H9 (cell line): Measurements from ENCODE around the gene CCDC194. TPM values are rescaled to one million over a fixed set of nuclear protein-coding genes. Genes with fewer than 3 reads are reported as not detected.

Source experiments
- DNase-seq: peaks from one replicate; pipeline ENCODE4 v3.0.0-alpha.2; 2017
- H2AFZ ChIP-seq: one replicate; pipeline ENCODE4 v1.6.1; 2013; ENCODE audit warnings: mild to moderate bottlenecking, low read length, control low read depth, moderate library complexity
- H2AK5ac ChIP-seq: 2 replicates; pipeline ENCODE4 v1.6.1; 2013; ENCODE audit warnings: low read length, control low read depth, mixed read lengths; ENCODE audit not compliant: insufficient read length
- H2BK120ac ChIP-seq: one replicate; pipeline ENCODE4 v1.6.1; 2013; ENCODE audit warnings: low read depth, mild to moderate bottlenecking, low read length, control low read depth, inconsistent platforms; ENCODE audit not compliant: poor library complexity, severe bottlenecking
- H2BK12ac ChIP-seq: 2 replicates; pipeline ENCODE4 v1.6.1; 2013; ENCODE audit warnings: low read length, control low read depth, mixed read lengths, low read depth; ENCODE audit not compliant: insufficient read length
- H2BK15ac ChIP-seq: 2 replicates; pipeline ENCODE4 v1.6.1; 2013; ENCODE audit warnings: low read depth, low read length, control low read depth
- H2BK20ac ChIP-seq: one replicate; pipeline ENCODE4 v1.6.1; 2013; ENCODE audit warnings: low read depth, mild to moderate bottlenecking, low read length, control low read depth, inconsistent platforms; ENCODE audit not compliant: poor library complexity, severe bottlenecking
- H2BK5ac ChIP-seq: 2 replicates; pipeline ENCODE4 v1.6.1; 2013; ENCODE audit warnings: low read length, control low read depth, mixed read lengths; ENCODE audit not compliant: insufficient read length
- H3K14ac ChIP-seq: 2 replicates; pipeline ENCODE4 v1.6.1; 2013; ENCODE audit warnings: low read length, control low read depth; ENCODE audit not compliant: insufficient read depth
- H3K18ac ChIP-seq: 2 replicates; pipeline ENCODE4 v1.6.1; 2013; ENCODE audit warnings: low read depth, mild to moderate bottlenecking, mixed read lengths, low read length, control low read depth; ENCODE audit not compliant: insufficient read length
- H3K23ac ChIP-seq: 2 replicates; pipeline ENCODE4 v1.6.1; 2013; ENCODE audit warnings: low read length, control low read depth, mixed read lengths, low read depth; ENCODE audit not compliant: insufficient read length
- H3K23me2 ChIP-seq: 2 replicates; pipeline ENCODE4 v1.6.1; 2013; ENCODE audit warnings: low read depth, mild to moderate bottlenecking, mixed read lengths, low read length, control low read depth; ENCODE audit not compliant: insufficient read length, poor library complexity, severe bottlenecking
- H3K27ac ChIP-seq: 2 replicates; pipeline ENCODE4 v1.5.1; 2013; ENCODE audit warnings: low read length, control low read depth, mixed read lengths, low read depth; ENCODE audit not compliant: insufficient read length
- H3K27me3 ChIP-seq: 2 replicates; pipeline ENCODE4 v1.6.1; 2013; ENCODE audit warnings: low read length, control low read depth, inconsistent platforms; ENCODE audit not compliant: insufficient read depth
- H3K4ac ChIP-seq: 2 replicates; pipeline ENCODE4 v1.6.1; 2013; ENCODE audit warnings: low read depth, mild to moderate bottlenecking, control low read depth, inconsistent platforms, low read length, moderate library complexity
- H3K4me1 ChIP-seq: 2 replicates; pipeline ENCODE4 v1.6.1; 2013; ENCODE audit warnings: low read length, control low read depth, inconsistent platforms; ENCODE audit not compliant: insufficient read depth
- H3K4me2 ChIP-seq: 2 replicates; pipeline ENCODE4 v1.6.1; 2013; ENCODE audit warnings: low read length, control low read depth, mixed read lengths; ENCODE audit not compliant: insufficient read length, insufficient read depth
- H3K56ac ChIP-seq: 2 replicates; pipeline ENCODE4 v1.6.1; 2013; ENCODE audit warnings: low read depth, mild to moderate bottlenecking, mixed read lengths, low read length, control low read depth; ENCODE audit not compliant: insufficient read length
- H3K79me1 ChIP-seq: 2 replicates; pipeline ENCODE4 v1.6.1; 2013; ENCODE audit warnings: low read depth, mild to moderate bottlenecking, moderate library complexity, low read length, control low read depth, inconsistent platforms; ENCODE audit not compliant: insufficient read depth, poor library complexity, severe bottlenecking
- H3K79me2 ChIP-seq: 2 replicates; pipeline ENCODE4 v1.6.1; 2013; ENCODE audit warnings: low read length, control low read depth, inconsistent platforms; ENCODE audit not compliant: insufficient read depth
- H3K9ac ChIP-seq: 2 replicates; pipeline ENCODE4 v1.6.1; 2013; ENCODE audit warnings: low read length, control low read depth, mixed read lengths; ENCODE audit not compliant: insufficient read length; ENCODE audit errors: extremely low read depth
- H3K9me3 ChIP-seq: one replicate; pipeline ENCODE4 v1.6.1; 2013; ENCODE audit warnings: low read depth, low read length, inconsistent platforms; ENCODE audit not compliant: control insufficient read depth
- H3T11ph ChIP-seq: one replicate; pipeline ENCODE4 v1.6.1; 2013; ENCODE audit warnings: mild to moderate bottlenecking, low read length, control low read depth, inconsistent platforms
- H4K20me1 ChIP-seq: one replicate; pipeline ENCODE4 v1.6.1; 2013; ENCODE audit not compliant: control insufficient read depth, insufficient read length, insufficient read depth
- H4K5ac ChIP-seq: 2 replicates; pipeline ENCODE4 v1.6.1; 2013; ENCODE audit warnings: low read depth, mild to moderate bottlenecking, mixed read lengths, low read length, control low read depth; ENCODE audit not compliant: insufficient read length
- H4K8ac ChIP-seq: replicated peaks from 2 replicates; pipeline ENCODE4 v1.6.1; 2013; ENCODE audit warnings: low read length, control low read depth, mixed read lengths, low read depth; ENCODE audit not compliant: insufficient read length
- H4K91ac ChIP-seq: 2 replicates; pipeline ENCODE4 v1.6.1; 2013; ENCODE audit warnings: low read depth, mild to moderate bottlenecking, moderate library complexity, mixed read lengths, low read length, control low read depth; ENCODE audit not compliant: insufficient read length
- H3K27ac Mint-ChIP-seq, 3 experiments: 2 replicates in 2 of 3; 3 replicates in 1 of 3; pipeline ENCODE4 v1.8.0; 2020 to 2021; ENCODE audit warnings: mixed read lengths in 3 of 3, mild to moderate bottlenecking in 1 of 3, moderate library complexity in 1 of 3
- H3K27me3 Mint-ChIP-seq: 2 replicates; pipeline ENCODE4 v1.8.0; 2021; ENCODE audit warnings: low read depth, mild to moderate bottlenecking, moderate library complexity, mixed read lengths
- H3K36me3 Mint-ChIP-seq, 3 experiments: 2 replicates in 2 of 3; 3 replicates in 1 of 3; pipeline ENCODE4 v1.8.0; 2020 to 2021; ENCODE audit warnings: low read depth in 3 of 3, mixed read lengths in 3 of 3; ENCODE audit not compliant: insufficient read depth in 1 of 3
- H3K4me1 Mint-ChIP-seq, 2 experiments: 2 replicates each; pipeline ENCODE4 v1.8.0; 2020; ENCODE audit warnings: mixed read lengths in 2 of 2
- H3K4me3 Mint-ChIP-seq, 2 experiments: 2 replicates in 1 of 2; 3 replicates in 1 of 2; pipeline ENCODE4 v1.8.0; 2020 to 2021; ENCODE audit warnings: mild to moderate bottlenecking in 2 of 2, mixed read lengths in 2 of 2, moderate library complexity in 1 of 2
- H3K9me3 Mint-ChIP-seq, 2 experiments: 2 replicates in 1 of 2; 3 replicates in 1 of 2; pipeline ENCODE4 v1.8.0; 2020; ENCODE audit warnings: mild to moderate bottlenecking in 2 of 2, mixed read lengths in 2 of 2, moderate library complexity in 1 of 2
- WGBS: extraction: QIAGEN DNeasy Blood & Tissue Kit; methylation state at CpG from one replicate; pipeline ENCODE4 v1.1.7; 2013; ENCODE audit warnings: missing lambda C conversion rate, low lambda C conversion rate, mixed read lengths; ENCODE audit not compliant: insufficient read length; ENCODE audit errors: extremely low coverage; 5-methylcytosine and 5-hydroxymethylcytosine counted together
- total RNA-seq: library from RNA; stranded (reverse); gene quantifications from 2 replicates; pipeline ENCODE4 v1.2.1, GENCODE V29; 2021
- TF ChIP-seq, protein P1 (sequence below): fragments of 200-600 bp; sonication (generic); conservative IDR thresholded peaks from 3 replicates; pipeline ENCODE4 v1.8.0; 2021; ENCODE audit warnings: antibody characterized with exemption, mild to moderate bottlenecking

Gene CCDC194
- total RNA-seq, 1 experiment from 2014 or later = 0.68 TPM

DNA sequence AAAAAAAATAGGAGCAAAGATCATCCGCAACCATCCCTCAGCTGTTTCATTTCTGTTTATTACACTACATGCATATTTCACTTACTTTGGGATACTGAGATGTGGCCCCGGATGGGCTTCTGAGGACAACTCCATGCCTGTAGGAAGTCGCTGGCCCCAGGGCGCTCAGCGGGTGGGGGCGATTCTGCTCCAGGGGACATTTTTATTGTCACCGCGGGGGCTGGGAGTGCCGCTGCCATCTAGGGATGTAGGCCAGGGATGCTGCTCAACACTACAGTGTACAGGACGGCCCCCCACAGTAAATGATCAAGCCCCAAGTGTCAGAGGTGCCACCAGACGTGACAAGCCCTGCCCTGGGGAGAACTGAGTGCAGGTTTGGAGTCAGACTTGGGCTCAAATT lies 17.8 kb upstream of the CCDC194 start:
- TF ChIP-seq, protein P1, sequence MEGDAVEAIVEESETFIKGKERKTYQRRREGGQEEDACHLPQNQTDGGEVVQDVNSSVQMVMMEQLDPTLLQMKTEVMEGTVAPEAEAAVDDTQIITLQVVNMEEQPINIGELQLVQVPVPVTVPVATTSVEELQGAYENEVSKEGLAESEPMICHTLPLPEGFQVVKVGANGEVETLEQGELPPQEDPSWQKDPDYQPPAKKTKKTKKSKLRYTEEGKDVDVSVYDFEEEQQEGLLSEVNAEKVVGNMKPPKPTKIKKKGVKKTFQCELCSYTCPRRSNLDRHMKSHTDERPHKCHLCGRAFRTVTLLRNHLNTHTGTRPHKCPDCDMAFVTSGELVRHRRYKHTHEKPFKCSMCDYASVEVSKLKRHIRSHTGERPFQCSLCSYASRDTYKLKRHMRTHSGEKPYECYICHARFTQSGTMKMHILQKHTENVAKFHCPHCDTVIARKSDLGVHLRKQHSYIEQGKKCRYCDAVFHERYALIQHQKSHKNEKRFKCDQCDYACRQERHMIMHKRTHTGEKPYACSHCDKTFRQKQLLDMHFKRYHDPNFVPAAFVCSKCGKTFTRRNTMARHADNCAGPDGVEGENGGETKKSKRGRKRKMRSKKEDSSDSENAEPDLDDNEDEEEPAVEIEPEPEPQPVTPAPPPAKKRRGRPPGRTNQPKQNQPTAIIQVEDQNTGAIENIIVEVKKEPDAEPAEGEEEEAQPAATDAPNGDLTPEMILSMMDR = no peak
- H3K27me3 ChIP-seq = no peaks in the 10 kb centered on the region
- no peak overlapping the region for H3K18ac ChIP-seq
- H3K79me2 ChIP-seq = no peaks in the 10 kb centered on the region
- H3K4me1 ChIP-seq = no peaks in the 10 kb centered on the region; the same call in 1 of the 2 replicates
- H3K27ac ChIP-seq = no peak overlapping the region
- no peak overlapping the region for H3T11ph ChIP-seq
- H4K8ac ChIP-seq = no peak overlapping the region
- no peak overlapping the region for H3K9ac ChIP-seq
- H4K20me1 ChIP-seq = no peaks in the 10 kb centered on the region
- no peak overlapping the region for H2AK5ac ChIP-seq
- H3K79me1 ChIP-seq = no peaks in the 10 kb centered on the region
- H3K23me2 ChIP-seq = peaks cover 4% of the 10 kb centered on the region
- no peak overlapping the region for H2BK15ac ChIP-seq
- no peak overlapping the region for H3K4me2 ChIP-seq
- Mint-ChIP-seq H3K4me3 (no peak overlapping the region; a peak in 1 of 5 replicates), H3K9me3 (no peaks in the 10 kb centered on the region; a peak in 1 of 5 replicates), H3K27ac (peak overlapping the region in 1 of 3 experiments; percentile 90; a peak in 2 of 7 replicates), H3K27me3 (peaks cover 26% of the 10 kb centered on the region), H3K36me3 (peaks cover 2 to 28% (median 7%) of the 10 kb centered on the region in 3 experiments; a peak in 4 of 7 replicates), H3K4me1 (peaks cover 33 to 41% of the 10 kb centered on the region in 2 experiments)
- no peak overlapping the region for H2BK20ac ChIP-seq
- H3K23ac ChIP-seq = no peak overlapping the region
- H2AFZ ChIP-seq = no peak overlapping the region
- H3K9me3 ChIP-seq = no peaks in the 10 kb centered on the region
- no peak overlapping the region for H2BK120ac ChIP-seq
- H3K4ac ChIP-seq = no peak overlapping the region
- DNase-seq = no peak
- WGBS = no CpG with 5 or more reads among the region's 11 CpGs
- no peak overlapping the region for H3K56ac ChIP-seq
- no peak overlapping the region for H2BK5ac ChIP-seq
- no peak overlapping the region for H4K5ac ChIP-seq
- H4K91ac ChIP-seq = no peak overlapping the region
- H3K14ac ChIP-seq = no peak overlapping the region
- H2BK12ac ChIP-seq = no peak overlapping the region
